HepG2 (cell line): ENCODE measurements around the gene CHP1. TPM values are rescaled to one million over a fixed set of nuclear protein-coding genes. Genes with fewer than 3 reads are reported as not detected.

Experiments
- MAFK ChIP-seq, 2 experiments: IDR thresholded peaks in 1 of 2; conservative IDR thresholded peaks in 1 of 2; 2 replicates each; pipeline ENCODE4 v1.6.1; 2011; ENCODE audit warnings: improper control_type of control experiment in 2 of 2, low read length in 2 of 2
- RXRB ChIP-seq: IDR thresholded peaks from 2 replicates; pipeline ENCODE4 v1.6.1; 2016; ENCODE audit warnings: borderline replicate concordance, missing genetic modification reagents, missing compliant biosample characterization
- SMAD3 ChIP-seq: sonication (generic); formaldehyde crosslinking; IDR thresholded peaks from 2 replicates; pipeline ENCODE4 v1.4.0; 2020; ENCODE audit warnings: missing genetic modification reagents
- SMAD9 ChIP-seq: sonication (generic); formaldehyde crosslinking; IDR thresholded peaks from 2 replicates; pipeline ENCODE4 v1.5.1; 2020; ENCODE audit warnings: mild to moderate bottlenecking, missing genetic modification reagents
- TBX3 ChIP-seq: fragments of 450-650 bp; IDR thresholded peaks from 2 replicates; pipeline ENCODE4 v1.6.1; 2017; ENCODE audit warnings: antibody characterized with exemption, mild to moderate bottlenecking, inconsistent platforms, borderline replicate concordance
- ZNF326 ChIP-seq: sonication (generic); formaldehyde crosslinking; IDR thresholded peaks from 2 replicates; pipeline ENCODE4 v1.4.0; 2020; ENCODE audit warnings: missing genetic modification reagents, borderline replicate concordance
- ZNF350 ChIP-seq: sonication (generic); formaldehyde crosslinking; IDR thresholded peaks from 2 replicates; pipeline ENCODE4 v1.4.0; 2020; ENCODE audit warnings: mild to moderate bottlenecking, low read depth, missing genetic modification reagents, borderline replicate concordance
- ZNF354B ChIP-seq: sonication (generic); formaldehyde crosslinking; IDR thresholded peaks from 2 replicates; pipeline ENCODE4 v1.8.0; 2022; ENCODE audit warnings: mild to moderate bottlenecking, missing genetic modification reagents
- ZNF484 ChIP-seq: sonication (generic); formaldehyde crosslinking; IDR thresholded peaks from 2 replicates; pipeline ENCODE4 v1.5.1; 2020; ENCODE audit warnings: mild to moderate bottlenecking, low read depth, missing genetic modification reagents, borderline replicate concordance
- polyA plus RNA-seq, 8 experiments: library from polyadenylated mRNA; depleted of rRNA in 3 of 8; stranded (reverse) in 7 of 8; unstranded in 1 of 8; fragments of >200 nt; fragmentation: Illumina TruSeq in 4 of 8; extraction: Trizol in 4 of 8; gene quantifications; 2 replicates each; pipeline versions ENCODE4 v1.2.1 to v1.2.3, GENCODE V29; 2011 to 2016; ENCODE audit warnings: low read depth in 4 of 8, missing spikeins in 1 of 8, mixed read lengths in 1 of 8; ENCODE audit not compliant: insufficient read depth in 1 of 8
- total RNA-seq, 5 experiments: library from RNA; depleted of rRNA; stranded (reverse); fragments of >200 nt; fragmentation: Illumina TruSeq; extraction: Trizol; gene quantifications; 2 replicates each; pipeline ENCODE4 v1.2.3, GENCODE V29; 2016; ENCODE audit warnings: low read depth in 1 of 5
- TF ChIP-seq, protein P1 (sequence below): sonication (generic); formaldehyde crosslinking; IDR thresholded peaks from 2 replicates; pipeline ENCODE4 v1.4.0; 2020; ENCODE audit warnings: missing genetic modification reagents, mild to moderate bottlenecking, borderline replicate concordance
- TF ChIP-seq, protein P2 (sequence below): sonication (generic); formaldehyde crosslinking; IDR thresholded peaks from 2 replicates; pipeline ENCODE4 v1.4.0; 2020; ENCODE audit warnings: missing genetic modification reagents
- TF ChIP-seq, protein P3 (sequence below): IDR thresholded peaks from 2 replicates; pipeline ENCODE4 v1.6.1; 2012; ENCODE audit warnings: low read depth, low read length, improper control_type of control experiment
- TF ChIP-seq, protein P4 (sequence below): sonication (generic); formaldehyde crosslinking; IDR thresholded peaks from 2 replicates; pipeline ENCODE4 v1.8.1; 2023; ENCODE audit warnings: mild to moderate bottlenecking, missing genetic modification reagents
- TF ChIP-seq, protein P5 (sequence below): IDR thresholded peaks from 2 replicates; pipeline ENCODE4 v1.4.0; 2020; ENCODE audit warnings: mild to moderate bottlenecking, missing genetic modification reagents
- TF ChIP-seq, protein P6 (sequence below): sonication (generic); formaldehyde crosslinking; IDR thresholded peaks from 2 replicates; pipeline ENCODE4 v1.5.0; 2020; ENCODE audit warnings: mild to moderate bottlenecking, missing genetic modification reagents

The CHP1 gene
- total and polyA plus RNA-seq, 2 of the 13 experiments (the other 11 are each of a cell fraction or from before 2014, with no cell fraction given) = 49.6 to 76.4 TPM

DNA sequence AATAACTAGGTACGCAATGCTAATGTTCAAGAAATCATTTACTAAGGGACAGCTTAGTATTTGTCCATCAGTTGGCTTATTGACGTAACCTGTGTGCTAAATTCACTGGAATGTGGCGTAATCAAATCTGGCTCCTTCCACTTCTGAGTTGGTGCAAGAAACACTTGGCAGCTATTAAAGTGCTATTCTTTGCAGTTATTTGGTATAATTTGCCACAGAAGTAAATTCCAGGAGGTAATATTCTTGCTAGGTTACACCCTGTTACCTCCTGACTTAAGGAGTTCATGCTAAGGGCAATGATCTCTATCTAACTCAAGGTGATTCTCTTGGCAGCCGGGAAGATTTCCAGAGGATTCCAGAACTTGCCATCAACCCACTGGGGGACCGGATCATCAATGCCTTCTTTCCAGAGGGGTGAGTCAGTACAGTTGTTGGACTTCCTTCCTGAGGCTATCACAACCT, 25.5 kb downstream of the CHP1 start (continued):
- TF ChIP-seq RXRB (peak; percentile 64), SMAD3 (no peak), ZNF350 (no peak), ZNF354B (CRISPR knock-in tag) (no peak), ZNF484 (no peak), ZNF326 (CRISPR knock-in tag) (no peak), TBX3 (no peak), MAFK (conservative IDR thresholded peaks at IDR 0.05 in 1 of 2, IDR thresholded peaks at IDR 0.05 in 1 of 2; ENCODE audit: low read length in 2 of 2) (no peak), SMAD9 (CRISPR knock-in tag) (no peak)
- TF ChIP-seq, protein P1, sequence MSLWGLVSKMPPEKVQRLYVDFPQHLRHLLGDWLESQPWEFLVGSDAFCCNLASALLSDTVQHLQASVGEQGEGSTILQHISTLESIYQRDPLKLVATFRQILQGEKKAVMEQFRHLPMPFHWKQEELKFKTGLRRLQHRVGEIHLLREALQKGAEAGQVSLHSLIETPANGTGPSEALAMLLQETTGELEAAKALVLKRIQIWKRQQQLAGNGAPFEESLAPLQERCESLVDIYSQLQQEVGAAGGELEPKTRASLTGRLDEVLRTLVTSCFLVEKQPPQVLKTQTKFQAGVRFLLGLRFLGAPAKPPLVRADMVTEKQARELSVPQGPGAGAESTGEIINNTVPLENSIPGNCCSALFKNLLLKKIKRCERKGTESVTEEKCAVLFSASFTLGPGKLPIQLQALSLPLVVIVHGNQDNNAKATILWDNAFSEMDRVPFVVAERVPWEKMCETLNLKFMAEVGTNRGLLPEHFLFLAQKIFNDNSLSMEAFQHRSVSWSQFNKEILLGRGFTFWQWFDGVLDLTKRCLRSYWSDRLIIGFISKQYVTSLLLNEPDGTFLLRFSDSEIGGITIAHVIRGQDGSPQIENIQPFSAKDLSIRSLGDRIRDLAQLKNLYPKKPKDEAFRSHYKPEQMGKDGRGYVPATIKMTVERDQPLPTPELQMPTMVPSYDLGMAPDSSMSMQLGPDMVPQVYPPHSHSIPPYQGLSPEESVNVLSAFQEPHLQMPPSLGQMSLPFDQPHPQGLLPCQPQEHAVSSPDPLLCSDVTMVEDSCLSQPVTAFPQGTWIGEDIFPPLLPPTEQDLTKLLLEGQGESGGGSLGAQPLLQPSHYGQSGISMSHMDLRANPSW (CRISPR knock-in tag) = no peak
- TF ChIP-seq, protein P2, sequence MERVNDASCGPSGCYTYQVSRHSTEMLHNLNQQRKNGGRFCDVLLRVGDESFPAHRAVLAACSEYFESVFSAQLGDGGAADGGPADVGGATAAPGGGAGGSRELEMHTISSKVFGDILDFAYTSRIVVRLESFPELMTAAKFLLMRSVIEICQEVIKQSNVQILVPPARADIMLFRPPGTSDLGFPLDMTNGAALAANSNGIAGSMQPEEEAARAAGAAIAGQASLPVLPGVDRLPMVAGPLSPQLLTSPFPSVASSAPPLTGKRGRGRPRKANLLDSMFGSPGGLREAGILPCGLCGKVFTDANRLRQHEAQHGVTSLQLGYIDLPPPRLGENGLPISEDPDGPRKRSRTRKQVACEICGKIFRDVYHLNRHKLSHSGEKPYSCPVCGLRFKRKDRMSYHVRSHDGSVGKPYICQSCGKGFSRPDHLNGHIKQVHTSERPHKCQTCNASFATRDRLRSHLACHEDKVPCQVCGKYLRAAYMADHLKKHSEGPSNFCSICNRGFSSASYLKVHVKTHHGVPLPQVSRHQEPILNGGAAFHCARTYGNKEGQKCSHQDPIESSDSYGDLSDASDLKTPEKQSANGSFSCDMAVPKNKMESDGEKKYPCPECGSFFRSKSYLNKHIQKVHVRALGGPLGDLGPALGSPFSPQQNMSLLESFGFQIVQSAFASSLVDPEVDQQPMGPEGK (CRISPR knock-in tag) = 0 out of 2 replicates have a peak, but pooled peaks have one; percentile 14
- TF ChIP-seq, protein P3, sequence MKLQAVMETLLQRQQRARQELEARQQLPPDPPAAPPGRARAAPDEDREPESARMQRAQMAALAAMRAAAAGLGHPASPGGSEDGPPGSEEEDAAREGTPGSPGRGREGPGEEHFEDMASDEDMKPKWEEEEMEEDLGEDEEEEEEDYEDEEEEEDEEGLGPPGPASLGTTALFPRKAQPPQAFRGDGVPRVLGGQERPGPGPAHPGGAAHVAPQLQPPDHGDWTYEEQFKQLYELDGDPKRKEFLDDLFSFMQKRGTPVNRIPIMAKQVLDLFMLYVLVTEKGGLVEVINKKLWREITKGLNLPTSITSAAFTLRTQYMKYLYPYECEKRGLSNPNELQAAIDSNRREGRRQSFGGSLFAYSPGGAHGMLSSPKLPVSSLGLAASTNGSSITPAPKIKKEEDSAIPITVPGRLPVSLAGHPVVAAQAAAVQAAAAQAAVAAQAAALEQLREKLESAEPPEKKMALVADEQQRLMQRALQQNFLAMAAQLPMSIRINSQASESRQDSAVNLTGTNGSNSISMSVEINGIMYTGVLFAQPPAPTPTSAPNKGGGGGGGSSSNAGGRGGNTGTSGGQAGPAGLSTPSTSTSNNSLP = no peak; the same call in 1 of the 2 replicates
- TF ChIP-seq, protein P4, sequence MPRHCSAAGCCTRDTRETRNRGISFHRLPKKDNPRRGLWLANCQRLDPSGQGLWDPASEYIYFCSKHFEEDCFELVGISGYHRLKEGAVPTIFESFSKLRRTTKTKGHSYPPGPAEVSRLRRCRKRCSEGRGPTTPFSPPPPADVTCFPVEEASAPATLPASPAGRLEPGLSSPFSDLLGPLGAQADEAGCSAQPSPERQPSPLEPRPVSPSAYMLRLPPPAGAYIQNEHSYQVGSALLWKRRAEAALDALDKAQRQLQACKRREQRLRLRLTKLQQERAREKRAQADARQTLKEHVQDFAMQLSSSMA (CRISPR knock-in tag) = no peak
- TF ChIP-seq, protein P5, sequence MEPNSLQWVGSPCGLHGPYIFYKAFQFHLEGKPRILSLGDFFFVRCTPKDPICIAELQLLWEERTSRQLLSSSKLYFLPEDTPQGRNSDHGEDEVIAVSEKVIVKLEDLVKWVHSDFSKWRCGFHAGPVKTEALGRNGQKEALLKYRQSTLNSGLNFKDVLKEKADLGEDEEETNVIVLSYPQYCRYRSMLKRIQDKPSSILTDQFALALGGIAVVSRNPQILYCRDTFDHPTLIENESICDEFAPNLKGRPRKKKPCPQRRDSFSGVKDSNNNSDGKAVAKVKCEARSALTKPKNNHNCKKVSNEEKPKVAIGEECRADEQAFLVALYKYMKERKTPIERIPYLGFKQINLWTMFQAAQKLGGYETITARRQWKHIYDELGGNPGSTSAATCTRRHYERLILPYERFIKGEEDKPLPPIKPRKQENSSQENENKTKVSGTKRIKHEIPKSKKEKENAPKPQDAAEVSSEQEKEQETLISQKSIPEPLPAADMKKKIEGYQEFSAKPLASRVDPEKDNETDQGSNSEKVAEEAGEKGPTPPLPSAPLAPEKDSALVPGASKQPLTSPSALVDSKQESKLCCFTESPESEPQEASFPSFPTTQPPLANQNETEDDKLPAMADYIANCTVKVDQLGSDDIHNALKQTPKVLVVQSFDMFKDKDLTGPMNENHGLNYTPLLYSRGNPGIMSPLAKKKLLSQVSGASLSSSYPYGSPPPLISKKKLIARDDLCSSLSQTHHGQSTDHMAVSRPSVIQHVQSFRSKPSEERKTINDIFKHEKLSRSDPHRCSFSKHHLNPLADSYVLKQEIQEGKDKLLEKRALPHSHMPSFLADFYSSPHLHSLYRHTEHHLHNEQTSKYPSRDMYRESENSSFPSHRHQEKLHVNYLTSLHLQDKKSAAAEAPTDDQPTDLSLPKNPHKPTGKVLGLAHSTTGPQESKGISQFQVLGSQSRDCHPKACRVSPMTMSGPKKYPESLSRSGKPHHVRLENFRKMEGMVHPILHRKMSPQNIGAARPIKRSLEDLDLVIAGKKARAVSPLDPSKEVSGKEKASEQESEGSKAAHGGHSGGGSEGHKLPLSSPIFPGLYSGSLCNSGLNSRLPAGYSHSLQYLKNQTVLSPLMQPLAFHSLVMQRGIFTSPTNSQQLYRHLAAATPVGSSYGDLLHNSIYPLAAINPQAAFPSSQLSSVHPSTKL = peak; percentile 74; the same call in 1 of the 2 replicates
- TF ChIP-seq, protein P6, sequence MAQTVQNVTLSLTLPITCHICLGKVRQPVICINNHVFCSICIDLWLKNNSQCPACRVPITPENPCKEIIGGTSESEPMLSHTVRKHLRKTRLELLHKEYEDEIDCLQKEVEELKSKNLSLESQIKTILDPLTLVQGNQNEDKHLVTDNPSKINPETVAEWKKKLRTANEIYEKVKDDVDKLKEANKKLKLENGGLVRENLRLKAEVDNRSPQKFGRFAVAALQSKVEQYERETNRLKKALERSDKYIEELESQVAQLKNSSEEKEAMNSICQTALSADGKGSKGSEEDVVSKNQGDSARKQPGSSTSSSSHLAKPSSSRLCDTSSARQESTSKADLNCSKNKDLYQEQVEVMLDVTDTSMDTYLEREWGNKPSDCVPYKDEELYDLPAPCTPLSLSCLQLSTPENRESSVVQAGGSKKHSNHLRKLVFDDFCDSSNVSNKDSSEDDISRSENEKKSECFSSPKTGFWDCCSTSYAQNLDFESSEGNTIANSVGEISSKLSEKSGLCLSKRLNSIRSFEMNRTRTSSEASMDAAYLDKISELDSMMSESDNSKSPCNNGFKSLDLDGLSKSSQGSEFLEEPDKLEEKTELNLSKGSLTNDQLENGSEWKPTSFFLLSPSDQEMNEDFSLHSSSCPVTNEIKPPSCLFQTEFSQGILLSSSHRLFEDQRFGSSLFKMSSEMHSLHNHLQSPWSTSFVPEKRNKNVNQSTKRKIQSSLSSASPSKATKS (CRISPR knock-in tag) = no peak
